CD4-positive, alpha-beta T cell treated with Interleukin-21 for 1 hour (primary cell): ENCODE measurements around the gene STYXL2.

ENCODE experiments used
- DNase-seq: peaks from one replicate; pipeline ENCODE4 v3.0.0-alpha.2; 2020

Gene STYXL2

DNA sequence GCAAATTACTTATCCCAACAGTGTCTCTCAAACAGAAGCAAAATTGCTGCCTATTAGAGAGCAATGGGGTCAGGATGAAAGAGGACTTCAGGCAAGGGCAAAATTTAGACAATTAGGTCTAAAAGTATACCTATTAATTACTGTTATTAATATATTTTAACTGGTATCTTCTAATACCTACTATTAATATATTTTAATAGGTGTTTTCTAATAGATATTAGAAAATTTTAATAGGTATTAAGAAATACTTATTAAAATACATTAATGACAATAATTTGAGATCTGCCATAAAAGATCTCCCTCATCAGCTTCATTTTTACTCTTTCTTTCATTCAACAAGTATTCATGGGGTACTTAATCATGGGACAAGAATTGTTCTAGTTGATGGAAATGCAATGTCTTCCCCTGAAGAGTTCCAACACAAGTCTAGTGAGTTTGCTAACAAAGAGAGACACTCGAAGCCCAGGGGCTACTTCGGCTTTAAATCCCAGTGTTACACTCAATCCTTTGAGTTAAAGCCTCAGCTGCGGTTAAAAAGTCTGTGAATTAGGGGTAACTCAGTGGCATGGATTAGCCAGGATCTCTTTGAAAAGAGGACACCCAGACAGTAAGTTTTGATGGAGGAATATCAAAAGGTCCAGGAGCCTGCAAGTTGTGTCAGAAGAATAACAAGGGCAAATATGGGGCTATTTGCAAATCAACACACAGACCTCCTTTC lies 44.1 kb downstream of the STYXL2 start:
- no peak for DNase-seq

DNA sequence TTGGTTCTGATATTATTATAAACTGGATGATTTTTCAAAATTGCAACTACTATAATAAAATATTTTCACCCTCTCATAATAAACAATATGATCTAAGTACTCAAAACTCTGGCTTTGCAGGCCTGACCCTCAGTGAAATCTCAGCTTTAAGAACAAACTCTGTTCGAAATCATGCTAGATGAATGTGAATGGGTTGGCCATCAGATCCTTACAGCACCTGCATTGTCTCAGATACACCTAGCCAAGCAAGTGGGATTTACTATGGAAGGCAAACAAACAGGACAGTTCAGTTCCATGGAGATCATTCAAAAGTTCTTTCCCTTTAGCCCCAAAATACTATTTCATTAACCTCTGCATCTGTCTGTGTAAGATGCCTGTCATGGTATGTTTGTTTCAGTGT lies 44.8 kb downstream of the STYXL2 start:
- no peak for DNase-seq

DNA sequence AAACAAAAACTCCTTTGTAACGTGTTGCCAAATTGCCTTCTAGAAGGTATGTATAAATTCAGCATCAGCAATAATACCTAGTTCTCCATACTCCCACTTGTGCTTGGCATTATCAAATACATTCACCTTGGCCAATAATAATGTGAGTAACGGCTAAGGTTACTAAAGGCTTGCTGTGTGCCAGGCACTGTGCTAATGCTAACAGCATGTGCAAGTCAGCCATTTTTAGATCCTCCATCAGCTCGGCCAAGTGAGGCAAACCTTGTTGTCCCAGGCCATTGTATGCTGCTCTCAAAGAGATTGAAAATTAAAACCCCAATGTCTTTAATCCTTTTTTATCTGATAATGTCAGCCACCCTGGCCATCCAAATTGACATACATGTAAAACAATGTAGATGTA lies 48.1 kb downstream of the STYXL2 start:
- DNase-seq = no peak
